Chondrocyte (in vitro differentiated cells): ENCODE results near the gene UQCC2. TPM values are rescaled to one million over a fixed set of nuclear protein-coding genes. Genes with fewer than 3 reads are reported as not detected.

Experiments
- DNase-seq: peaks from one replicate; pipeline ENCODE4 v3.0.0; 2021; ENCODE audit warnings: mixed read lengths, low spot score
- H3K27ac Mint-ChIP-seq: one replicate; pipeline ENCODE4 v1.8.0; 2021; ENCODE audit warnings: mild to moderate bottlenecking, moderate library complexity, mixed read lengths; ENCODE audit not compliant: unreplicated experiment
- H3K27me3 Mint-ChIP-seq: 2 replicates; pipeline ENCODE4 v1.8.0; 2021; ENCODE audit warnings: low read depth, mixed read lengths
- H3K36me3 Mint-ChIP-seq: 2 replicates; pipeline ENCODE4 v1.8.0; 2021; ENCODE audit warnings: low read depth, mixed read lengths
- H3K4me1 Mint-ChIP-seq: 2 replicates; pipeline ENCODE4 v1.8.0; 2021; ENCODE audit warnings: low read depth, mild to moderate bottlenecking, mixed read lengths
- H3K4me3 Mint-ChIP-seq: one replicate; pipeline ENCODE4 v1.8.0; 2021; ENCODE audit warnings: mild to moderate bottlenecking, moderate library complexity, mixed read lengths; ENCODE audit not compliant: unreplicated experiment
- H3K9me3 Mint-ChIP-seq: 2 replicates; pipeline ENCODE4 v1.8.0; 2021; ENCODE audit warnings: low read depth, mixed read lengths
- total RNA-seq: library from RNA; stranded (reverse); gene quantifications from 3 replicates; pipeline ENCODE4 v1.2.1, GENCODE V29; 2021
- TF ChIP-seq, protein P1 (sequence below): fragments of 200-600 bp; sonication (generic); IDR thresholded peaks from 2 replicates; pipeline ENCODE4 v1.5.0; 2021; ENCODE audit warnings: antibody characterized with exemption, mild to moderate bottlenecking, moderate library complexity

UQCC2 gene
- total RNA-seq, 1 donor from 2014 or later = 64.5 TPM

DNA sequence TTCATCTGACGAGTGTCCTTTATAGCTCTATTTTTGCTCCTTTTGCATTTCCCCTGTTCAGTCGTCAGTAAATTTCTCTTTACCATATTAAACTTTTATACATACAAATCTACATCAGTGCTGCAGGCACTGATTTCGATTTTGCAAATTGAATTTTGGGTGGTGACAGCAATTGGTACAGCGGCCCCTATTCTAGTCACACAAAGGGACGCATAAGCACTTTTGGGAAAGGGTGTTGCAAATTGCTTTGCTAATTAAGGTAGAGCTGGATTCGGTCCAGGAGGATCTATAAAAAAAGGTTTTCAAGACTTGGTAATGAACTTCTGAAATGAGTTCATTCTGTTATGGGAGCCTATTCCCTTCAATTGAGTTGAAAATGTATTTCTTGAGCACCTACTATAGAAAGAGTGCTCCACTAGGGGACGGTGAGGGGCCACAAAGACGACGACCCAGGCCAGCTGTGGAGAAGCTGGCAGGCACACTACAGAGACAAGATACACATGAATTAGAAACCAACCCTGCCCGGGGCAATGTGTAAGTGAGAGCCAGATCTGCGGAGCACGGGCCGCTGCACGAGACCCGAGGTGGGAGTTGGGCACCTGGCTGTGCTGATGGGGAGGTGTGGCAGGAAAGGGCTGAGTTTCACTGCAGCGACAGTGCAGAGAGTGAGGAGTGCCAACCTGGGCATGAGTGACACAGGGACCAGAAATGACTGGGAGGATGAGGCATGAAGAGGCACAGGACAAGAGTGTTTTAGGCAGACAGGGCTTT, 5.4 kb downstream of the UQCC2 start:
- Mint-ChIP-seq H3K9me3 (no peaks in the 10 kb centered on the region), H3K4me3 (no peak overlapping the region), H3K4me1 (peaks cover 43% of the 10 kb centered on the region), H3K36me3 (peaks cover 4% of the 10 kb centered on the region), H3K27me3 (no peaks in the 10 kb centered on the region), H3K27ac (peak overlapping the region; percentile 94)
- DNase-seq = peak; percentile 64
- TF ChIP-seq, protein P1, sequence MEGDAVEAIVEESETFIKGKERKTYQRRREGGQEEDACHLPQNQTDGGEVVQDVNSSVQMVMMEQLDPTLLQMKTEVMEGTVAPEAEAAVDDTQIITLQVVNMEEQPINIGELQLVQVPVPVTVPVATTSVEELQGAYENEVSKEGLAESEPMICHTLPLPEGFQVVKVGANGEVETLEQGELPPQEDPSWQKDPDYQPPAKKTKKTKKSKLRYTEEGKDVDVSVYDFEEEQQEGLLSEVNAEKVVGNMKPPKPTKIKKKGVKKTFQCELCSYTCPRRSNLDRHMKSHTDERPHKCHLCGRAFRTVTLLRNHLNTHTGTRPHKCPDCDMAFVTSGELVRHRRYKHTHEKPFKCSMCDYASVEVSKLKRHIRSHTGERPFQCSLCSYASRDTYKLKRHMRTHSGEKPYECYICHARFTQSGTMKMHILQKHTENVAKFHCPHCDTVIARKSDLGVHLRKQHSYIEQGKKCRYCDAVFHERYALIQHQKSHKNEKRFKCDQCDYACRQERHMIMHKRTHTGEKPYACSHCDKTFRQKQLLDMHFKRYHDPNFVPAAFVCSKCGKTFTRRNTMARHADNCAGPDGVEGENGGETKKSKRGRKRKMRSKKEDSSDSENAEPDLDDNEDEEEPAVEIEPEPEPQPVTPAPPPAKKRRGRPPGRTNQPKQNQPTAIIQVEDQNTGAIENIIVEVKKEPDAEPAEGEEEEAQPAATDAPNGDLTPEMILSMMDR = no peak

DNA sequence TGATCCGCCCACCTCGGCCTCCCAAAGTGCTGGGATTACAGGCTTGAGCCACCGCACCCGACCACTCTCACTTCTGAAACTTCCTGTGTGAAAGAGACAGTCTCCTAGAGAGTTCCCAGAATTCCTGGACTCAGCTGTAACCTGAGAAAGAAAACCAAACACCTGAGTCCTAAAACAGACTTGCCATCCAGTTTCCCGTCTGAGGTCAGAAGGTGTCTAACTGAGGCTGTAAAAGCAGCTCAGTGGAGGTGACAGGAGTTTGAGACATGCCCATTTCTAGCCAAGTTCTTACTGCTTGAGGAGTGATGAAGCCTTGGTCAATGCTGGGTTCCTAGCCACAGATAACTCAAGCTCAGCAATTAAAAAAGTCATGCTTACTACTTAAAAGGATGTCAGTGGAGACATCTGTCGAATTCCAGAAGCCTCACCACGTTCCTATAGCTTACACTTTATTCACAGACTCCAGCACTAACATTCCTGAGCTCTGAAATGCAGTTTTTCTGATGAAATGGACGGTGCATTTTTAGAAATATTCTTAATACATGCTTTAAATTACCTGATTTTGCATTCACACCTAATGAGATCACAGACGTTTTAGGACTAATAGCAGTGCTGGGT, 6.1 kb downstream of the UQCC2 start:
- H3K4me1 Mint-ChIP-seq = peaks cover 35% of the 10 kb centered on the region
- H3K27me3 Mint-ChIP-seq = no peaks in the 10 kb centered on the region
- H3K36me3 Mint-ChIP-seq = peaks cover 4% of the 10 kb centered on the region
- peak overlapping the region; percentile 94 for H3K27ac Mint-ChIP-seq
- H3K4me3 Mint-ChIP-seq = no peak overlapping the region
- H3K9me3 Mint-ChIP-seq = no peaks in the 10 kb centered on the region
- no peak for DNase-seq
- TF ChIP-seq, protein P1 = no peak

DNA sequence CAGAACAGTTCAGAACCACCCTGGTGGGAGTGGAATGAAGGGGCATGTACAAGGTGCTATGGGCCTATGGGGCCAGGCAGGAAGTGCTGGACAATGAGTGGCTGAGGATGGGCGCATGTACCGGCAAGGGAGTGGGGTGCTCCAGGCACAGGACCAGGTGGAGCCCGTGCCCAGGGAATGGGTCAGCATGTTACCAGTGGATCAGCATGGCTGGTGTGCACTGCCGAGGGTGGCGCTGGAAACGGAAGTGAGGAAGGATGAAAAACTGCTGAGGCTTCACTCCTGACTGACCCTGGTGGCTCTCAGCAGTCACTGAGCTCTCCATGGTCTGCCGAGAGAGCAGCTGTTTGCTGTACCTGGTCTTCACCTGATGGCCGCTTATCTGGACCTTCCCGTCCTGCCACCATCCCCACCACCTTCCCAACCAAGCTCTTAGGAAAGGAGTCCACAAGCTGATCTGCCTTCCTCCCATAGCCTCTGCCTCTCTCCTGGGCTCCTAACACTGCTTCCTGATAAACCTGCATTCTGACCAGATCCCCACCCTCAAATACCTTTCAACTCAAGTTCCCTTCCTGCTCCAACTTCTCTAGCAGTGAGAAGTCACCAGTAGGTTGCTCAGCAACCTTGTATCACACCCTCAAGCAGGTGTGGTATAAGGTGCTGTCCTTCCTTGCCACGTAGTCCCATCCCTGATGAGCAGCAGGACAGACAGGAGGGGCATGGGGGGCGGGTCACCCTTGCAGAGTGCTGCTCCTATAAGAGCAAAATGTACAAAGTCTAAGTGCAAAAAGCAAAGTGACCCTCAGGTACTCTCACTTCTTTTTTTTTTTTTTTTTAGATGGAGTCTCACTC, 7.1 kb downstream of the UQCC2 start:
- Mint-ChIP-seq H3K27me3 (no peaks in the 10 kb centered on the region), H3K9me3 (no peaks in the 10 kb centered on the region), H3K4me3 (no peak overlapping the region), H3K36me3 (peaks cover 4% of the 10 kb centered on the region), H3K4me1 (peaks cover 26% of the 10 kb centered on the region), H3K27ac (peak overlapping the region; percentile 4)
- peak; percentile 79 for DNase-seq
- TF ChIP-seq, protein P1 = no peak

DNA sequence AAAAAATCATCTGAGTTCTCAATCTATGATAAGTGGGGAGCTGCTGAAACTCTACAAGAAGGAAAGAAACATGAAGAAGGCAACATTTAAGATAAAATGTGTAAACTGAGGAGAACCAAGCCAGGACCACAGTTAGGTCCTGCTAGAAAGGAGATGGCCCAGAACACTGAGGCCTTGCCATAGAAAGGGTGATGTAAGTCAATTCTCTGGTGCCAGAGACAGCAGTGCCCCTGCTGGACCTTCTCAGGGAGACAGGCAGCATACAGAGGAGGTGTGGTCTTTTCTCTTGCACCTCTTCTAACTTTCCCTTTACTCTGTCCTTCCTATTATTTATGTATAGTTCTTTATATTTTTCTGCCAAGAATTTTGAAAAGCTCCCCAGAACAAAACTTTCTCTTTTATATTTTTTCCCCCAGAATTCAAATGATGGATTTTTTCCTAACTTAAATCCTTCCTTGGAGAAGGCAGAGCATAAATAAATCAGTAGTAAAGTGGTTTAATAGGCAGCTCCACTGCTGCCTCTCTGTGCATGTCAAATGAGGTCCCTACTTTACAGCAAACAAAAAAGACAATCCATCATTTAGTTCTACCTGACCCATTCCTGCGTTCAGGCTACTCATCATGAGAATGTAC, 9.0 kb downstream of the UQCC2 start:
- Mint-ChIP-seq H3K4me1 (peaks cover 24% of the 10 kb centered on the region), H3K4me3 (no peak overlapping the region), H3K27ac (peak overlapping the region; percentile 24), H3K27me3 (no peaks in the 10 kb centered on the region), H3K9me3 (no peaks in the 10 kb centered on the region), H3K36me3 (peaks cover 2% of the 10 kb centered on the region)
- DNase-seq = peak; percentile 28
- TF ChIP-seq, protein P1 = peak; percentile 77
